ENCODE data around the gene MOB1B.
A peak's percentile ranks its signal among the peaks of the same experiment; 100 is the strongest.
"Not testable (repeated sequence)": the region's sequence is repeated elsewhere in the genome, so short reads cannot be mapped to it uniquely, and the experiment has no call there.

The MOB1B gene

DNA sequence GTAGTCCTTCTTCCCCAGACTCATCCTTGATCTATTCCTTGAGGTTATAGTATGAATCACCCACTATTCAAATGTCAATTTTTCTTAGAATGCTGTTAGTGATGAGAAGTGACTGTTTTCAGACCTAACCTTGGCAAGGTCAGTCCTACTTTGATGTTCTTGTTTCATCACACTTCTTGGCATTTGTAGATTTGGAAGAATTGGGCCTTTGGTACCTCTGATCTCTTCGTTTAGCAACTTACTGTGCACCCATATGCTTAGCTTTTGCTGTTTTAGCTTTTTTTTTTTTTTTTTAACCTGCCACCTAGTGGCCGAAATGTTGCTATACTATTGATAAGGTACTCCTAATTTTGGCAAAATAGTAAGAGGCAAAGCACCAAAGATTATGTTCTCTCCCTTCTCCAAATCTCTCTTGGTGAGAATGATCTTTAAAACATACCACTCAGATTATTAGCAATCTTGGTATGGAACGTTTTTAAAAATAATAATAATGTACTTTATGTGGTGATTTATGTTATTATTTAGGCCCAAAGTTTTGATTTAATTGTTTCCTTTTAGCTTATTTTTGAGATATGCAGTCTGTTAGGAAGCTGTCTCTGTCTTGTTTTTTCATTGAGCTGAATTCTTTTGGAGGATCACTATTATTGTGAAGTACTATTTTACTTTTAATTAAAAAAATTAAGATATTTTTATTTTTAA, 107.9 kb downstream of the MOB1B start:
- peak; percentile 61 for DNase-seq (ENCODE audit: low read depth)
- TF ChIP-seq, protein P1, sequence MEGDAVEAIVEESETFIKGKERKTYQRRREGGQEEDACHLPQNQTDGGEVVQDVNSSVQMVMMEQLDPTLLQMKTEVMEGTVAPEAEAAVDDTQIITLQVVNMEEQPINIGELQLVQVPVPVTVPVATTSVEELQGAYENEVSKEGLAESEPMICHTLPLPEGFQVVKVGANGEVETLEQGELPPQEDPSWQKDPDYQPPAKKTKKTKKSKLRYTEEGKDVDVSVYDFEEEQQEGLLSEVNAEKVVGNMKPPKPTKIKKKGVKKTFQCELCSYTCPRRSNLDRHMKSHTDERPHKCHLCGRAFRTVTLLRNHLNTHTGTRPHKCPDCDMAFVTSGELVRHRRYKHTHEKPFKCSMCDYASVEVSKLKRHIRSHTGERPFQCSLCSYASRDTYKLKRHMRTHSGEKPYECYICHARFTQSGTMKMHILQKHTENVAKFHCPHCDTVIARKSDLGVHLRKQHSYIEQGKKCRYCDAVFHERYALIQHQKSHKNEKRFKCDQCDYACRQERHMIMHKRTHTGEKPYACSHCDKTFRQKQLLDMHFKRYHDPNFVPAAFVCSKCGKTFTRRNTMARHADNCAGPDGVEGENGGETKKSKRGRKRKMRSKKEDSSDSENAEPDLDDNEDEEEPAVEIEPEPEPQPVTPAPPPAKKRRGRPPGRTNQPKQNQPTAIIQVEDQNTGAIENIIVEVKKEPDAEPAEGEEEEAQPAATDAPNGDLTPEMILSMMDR (IDR thresholded peaks at IDR 0.05; ENCODE audit: insufficient read depth, low read depth, low read length, missing control alignments), result peak; percentile 51

GRCh38 chr4:71011451-71011850, 109.3 kb downstream of the MOB1B start:
- no peak overlapping the region for H3K4me3 ChIP-seq (ENCODE audit: low read depth, low read length)
- TF ChIP-seq, protein P1 (IDR thresholded peaks at IDR 0.05; ENCODE audit: insufficient read depth, low read depth, low read length, missing control alignments), result no peak
- DNase-seq (ENCODE audit: low read depth), result no peak

More for the DNA sequence above, 107.9 kb downstream of the MOB1B start:
- no peak overlapping the region for H3K4me3 ChIP-seq (ENCODE audit: low read depth, low read length)

- DNase-seq (ENCODE audit: low read depth); H3K4me3 ChIP-seq (ENCODE audit: low read depth, low read length): not testable (repeated sequence)
Measured at GRCh38 chr4:71017391-71017790, 115.2 kb downstream of the MOB1B start.

- no peak overlapping the region for H3K4me3 ChIP-seq (ENCODE audit: low read depth, low read length)
- TF ChIP-seq, protein P1 (IDR thresholded peaks at IDR 0.05; ENCODE audit: insufficient read depth, low read depth, low read length, missing control alignments), result no peak
- DNase-seq (ENCODE audit: low read depth), result no peak
Measured at GRCh38 chr4:71020611-71021010, 118.4 kb downstream of the MOB1B start.

- TF ChIP-seq, protein P1 (IDR thresholded peaks at IDR 0.05; ENCODE audit: insufficient read depth, low read depth, low read length, missing control alignments), result no peak
- H3K4me3 ChIP-seq (ENCODE audit: low read depth, low read length), result no peak overlapping the region
- DNase-seq (ENCODE audit: low read depth), result no peak
Measured at GRCh38 chr4:71025654-71026053, 123.5 kb downstream of the MOB1B start.

GRCh38 chr4:71026086-71026485, 123.9 kb downstream of the MOB1B start:
- TF ChIP-seq, protein P1 (IDR thresholded peaks at IDR 0.05; ENCODE audit: insufficient read depth, low read depth, low read length, missing control alignments), result no peak

GRCh38 chr4:71027611-71028010, 125.4 kb downstream of the MOB1B start:
- TF ChIP-seq, protein P1 (IDR thresholded peaks at IDR 0.05; ENCODE audit: insufficient read depth, low read depth, low read length, missing control alignments), result no peak
- H3K4me3 ChIP-seq (ENCODE audit: low read depth, low read length), result no peak overlapping the region
- no peak for DNase-seq (ENCODE audit: low read depth)

More at GRCh38 chr4:71026086-71026485, 123.9 kb downstream of the MOB1B start:
- no peak for DNase-seq (ENCODE audit: low read depth)
- H3K4me3 ChIP-seq (ENCODE audit: low read depth, low read length), result no peak overlapping the region

Data from GM12865 (cell line).